HG03175 (cell line): ENCODE data around the gene DCANP1.

Source experiments
- ATAC-seq: cut with Tn5 transposase; IDR thresholded peaks from one replicate; pipeline ENCODE4 v1.9.1; 2021; ENCODE audit warnings: mild to moderate bottlenecking, moderate library complexity; ENCODE audit not compliant: unreplicated experiment

Gene DCANP1

GRCh38 chr5:135458356-135458755, 11.2 kb upstream of the DCANP1 start:
- ATAC-seq = no peak

- peak; percentile 68 for ATAC-seq
Observed at GRCh38 chr5:135457424-135458071, 10.4 kb upstream of the DCANP1 start.

GRCh38 chr5:135456238-135457099, 9.3 kb upstream of the DCANP1 start:
- ATAC-seq = peak; percentile 40

- ATAC-seq = no peak
Observed at GRCh38 chr5:135455876-135456237, 8.7 kb upstream of the DCANP1 start.

- ATAC-seq = no peak
Observed at GRCh38 chr5:135454946-135455345, 7.8 kb upstream of the DCANP1 start.

- no peak for ATAC-seq
Observed at GRCh38 chr5:135453613-135454012, 6.5 kb upstream of the DCANP1 start.

- ATAC-seq = no peak
Observed at GRCh38 chr5:135452321-135453030, 5.3 kb upstream of the DCANP1 start, which contains the start of gene TIFAB. Gene TIFAB (minus strand): TSS chr5:135452351. CDS start chr5:135449939, 2,412 bp downstream.

GRCh38 chr5:135451581-135452320, 4.6 kb upstream of the DCANP1 start:
- ATAC-seq = no peak

GRCh38 chr5:135450952-135451351, 3.8 kb upstream of the DCANP1 start:
- no peak for ATAC-seq

GRCh38 chr5:135450336-135450735, 3.2 kb upstream of the DCANP1 start:
- no peak for ATAC-seq

GRCh38 chr5:135449644-135450043, 2.5 kb upstream of the DCANP1 start:
- ATAC-seq = no peak

GRCh38 chr5:135448791-135449507, 1.8 kb upstream of the DCANP1 start:
- no peak for ATAC-seq

GRCh38 chr5:135448071-135448739, 1.1 kb upstream of the DCANP1 start:
- no peak for ATAC-seq

- ATAC-seq = no peak
Observed at GRCh38 chr5:135446615-135447014, 533 bp downstream of the DCANP1 start.

GRCh38 chr5:135446206-135446605, 942 bp downstream of the DCANP1 start:
- no peak for ATAC-seq

GRCh38 chr5:135445306-135445985, 1.7 kb downstream of the DCANP1 start:
- ATAC-seq = no peak

- no peak for ATAC-seq
Observed at GRCh38 chr5:135444881-135445280, 2.3 kb downstream of the DCANP1 start.

- no peak for ATAC-seq
Observed at GRCh38 chr5:135444360-135444759, 2.8 kb downstream of the DCANP1 start.
